OCI-LY1 (cell line): ENCODE results near the gene FOXJ2.
"Not testable (repeated sequence)": the region's sequence is repeated elsewhere in the genome, so short reads cannot be mapped to it uniquely, and the experiment has no call there.

ENCODE experiments used
- H2AFZ ChIP-seq: fragments of 200-600 bp; sonication (generic), shearing (Covaris generic); 2 replicates; pipeline ENCODE4 v1.6.0; 2014; ENCODE audit warnings: antibody characterized with exemption, mild to moderate bottlenecking, low read length
- H3F3A ChIP-seq: fragments of 200-600 bp; sonication (generic), shearing (Covaris generic); 2 replicates; pipeline ENCODE4 v1.6.0; 2014; ENCODE audit warnings: mild to moderate bottlenecking, antibody characterized with exemption, low read length, moderate library complexity; ENCODE audit not compliant: insufficient read depth
- H3K27ac ChIP-seq: fragments of 200-600 bp; sonication (generic); 2 replicates; pipeline ENCODE4 v1.5.1; 2014; ENCODE audit warnings: low read length, mixed run types, mild to moderate bottlenecking, low read depth; ENCODE audit not compliant: poor library complexity, severe bottlenecking
- H3K27me3 ChIP-seq: fragments of 200-600 bp; sonication (generic); 2 replicates; pipeline ENCODE4 v1.6.0; 2014; ENCODE audit warnings: antibody characterized with exemption, mild to moderate bottlenecking, low read length, moderate library complexity; ENCODE audit not compliant: insufficient read depth
- H3K36me3 ChIP-seq: fragments of 200-600 bp; sonication (generic); 2 replicates; pipeline ENCODE4 v1.6.1; 2014; ENCODE audit warnings: mild to moderate bottlenecking, antibody characterized with exemption, low read length, moderate library complexity, mixed read lengths; ENCODE audit not compliant: insufficient read depth
- H3K4me1 ChIP-seq: fragments of 200-600 bp; sonication (generic); 2 replicates; pipeline ENCODE4 v1.5.1; 2014; ENCODE audit warnings: mild to moderate bottlenecking, low read length, moderate library complexity; ENCODE audit not compliant: insufficient read depth, severe bottlenecking
- H3K4me2 ChIP-seq: fragments of 200-600 bp; sonication (generic), shearing (Covaris generic); 2 replicates; pipeline ENCODE4 v1.6.1; 2014; ENCODE audit warnings: low read length
- H3K4me3 ChIP-seq: fragments of 200-600 bp; sonication (generic); 2 replicates; pipeline ENCODE4 v1.5.1; 2014; ENCODE audit warnings: low read length, low read depth, mild to moderate bottlenecking, mixed read lengths; ENCODE audit not compliant: poor library complexity, severe bottlenecking
- H3K79me2 ChIP-seq: fragments of 200-600 bp; shearing (Covaris generic); 2 replicates; pipeline ENCODE4 v1.6.1; 2016; ENCODE audit warnings: mixed run types, low read length, mixed read lengths; ENCODE audit not compliant: insufficient read depth
- H3K9ac ChIP-seq: fragments of 200-600 bp; sonication (generic), shearing (Covaris generic); 2 replicates; pipeline ENCODE4 v1.6.1; 2014; ENCODE audit warnings: mild to moderate bottlenecking, low read length, mixed read lengths
- H3K9me2 ChIP-seq: fragments of 200-600 bp; sonication (generic), shearing (Covaris generic); 2 replicates; pipeline ENCODE4 v1.6.1; 2014; ENCODE audit warnings: low read depth, mild to moderate bottlenecking, low read length, mixed read lengths
- H3K9me3 ChIP-seq: fragments of 200-600 bp; shearing (Covaris generic); 2 replicates; pipeline ENCODE4 v1.6.1; 2014; ENCODE audit warnings: low read length, mixed read lengths
- H4K20me1 ChIP-seq: fragments of 200-600 bp; sonication (generic), shearing (Covaris generic); 2 replicates; pipeline ENCODE4 v1.6.0; 2016; ENCODE audit warnings: mild to moderate bottlenecking, low read length; ENCODE audit not compliant: insufficient read depth
- EZH2 ChIP-seq: fragments of 200-600 bp; sonication (generic), shearing (Covaris generic); IDR thresholded peaks from 2 replicates; pipeline ENCODE4 v1.8.0; 2017; ENCODE audit warnings: borderline replicate concordance, mixed run types, mild to moderate bottlenecking, antibody characterized with exemption, low read length, moderate library complexity, mixed read lengths
- TF ChIP-seq, protein P1 (sequence below): fragments of 200-600 bp; sonication (generic), shearing (Covaris generic); IDR thresholded peaks from 2 replicates; pipeline ENCODE4 v1.5.1; 2017; ENCODE audit warnings: mild to moderate bottlenecking, antibody characterized with exemption, low read length, moderate library complexity, mixed read lengths

FOXJ2 gene

DNA sequence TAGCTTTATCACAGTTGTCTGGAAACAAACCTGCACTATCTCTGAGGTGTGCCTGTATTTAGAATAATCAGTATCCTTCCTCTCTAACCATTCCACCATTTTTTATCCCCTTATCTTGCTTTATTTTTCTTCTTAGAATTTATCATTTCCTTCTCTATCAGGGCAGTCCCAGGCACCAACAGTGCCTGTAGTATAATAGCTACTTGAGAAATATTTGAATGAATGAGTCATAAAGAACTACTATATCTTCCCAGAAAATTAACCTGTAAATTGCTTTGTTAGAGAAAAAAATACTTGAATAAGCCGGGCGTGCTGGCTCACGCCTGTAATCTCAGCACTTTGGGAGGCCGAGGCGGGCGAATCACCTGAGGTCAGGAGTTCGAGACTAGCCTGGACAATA, 21.2 kb upstream of the FOXJ2 start:
- Histone ChIP-seq H3K9me3 (no peaks in the 10 kb centered on the region), H2AFZ (no peak overlapping the region), H3K9ac (no peak overlapping the region), H3K36me3 (no peaks in the 10 kb centered on the region), H3K4me3 (no peak overlapping the region), H3K27ac (no peak overlapping the region), H3K79me2 (no peaks in the 10 kb centered on the region), H3K27me3 (no peaks in the 10 kb centered on the region), H3K4me1 (no peaks in the 10 kb centered on the region), H4K20me1 (no peaks in the 10 kb centered on the region), H3K4me2 (no peak overlapping the region), H3F3A (no peaks in the 10 kb centered on the region), H3K9me2 (no peaks in the 10 kb centered on the region)
- TF ChIP-seq, protein P1, sequence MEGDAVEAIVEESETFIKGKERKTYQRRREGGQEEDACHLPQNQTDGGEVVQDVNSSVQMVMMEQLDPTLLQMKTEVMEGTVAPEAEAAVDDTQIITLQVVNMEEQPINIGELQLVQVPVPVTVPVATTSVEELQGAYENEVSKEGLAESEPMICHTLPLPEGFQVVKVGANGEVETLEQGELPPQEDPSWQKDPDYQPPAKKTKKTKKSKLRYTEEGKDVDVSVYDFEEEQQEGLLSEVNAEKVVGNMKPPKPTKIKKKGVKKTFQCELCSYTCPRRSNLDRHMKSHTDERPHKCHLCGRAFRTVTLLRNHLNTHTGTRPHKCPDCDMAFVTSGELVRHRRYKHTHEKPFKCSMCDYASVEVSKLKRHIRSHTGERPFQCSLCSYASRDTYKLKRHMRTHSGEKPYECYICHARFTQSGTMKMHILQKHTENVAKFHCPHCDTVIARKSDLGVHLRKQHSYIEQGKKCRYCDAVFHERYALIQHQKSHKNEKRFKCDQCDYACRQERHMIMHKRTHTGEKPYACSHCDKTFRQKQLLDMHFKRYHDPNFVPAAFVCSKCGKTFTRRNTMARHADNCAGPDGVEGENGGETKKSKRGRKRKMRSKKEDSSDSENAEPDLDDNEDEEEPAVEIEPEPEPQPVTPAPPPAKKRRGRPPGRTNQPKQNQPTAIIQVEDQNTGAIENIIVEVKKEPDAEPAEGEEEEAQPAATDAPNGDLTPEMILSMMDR = no peak
- TF ChIP-seq EZH2 = no peak

- no peak overlapping the region for H3K27ac ChIP-seq
- no peaks in the 10 kb centered on the region for H3K36me3 ChIP-seq
- TF ChIP-seq, protein P1 = no peak
- no peak for TF ChIP-seq EZH2
- no peaks in the 10 kb centered on the region for H3K9me3 ChIP-seq
- no peak overlapping the region for H3K9ac ChIP-seq
- no peak overlapping the region for H2AFZ ChIP-seq
- H3K4me1 ChIP-seq = no peaks in the 10 kb centered on the region
- H3K9me2 ChIP-seq = no peaks in the 10 kb centered on the region
- no peaks in the 10 kb centered on the region for H3F3A ChIP-seq
- H3K27me3 ChIP-seq = no peaks in the 10 kb centered on the region
- no peak overlapping the region for H3K4me2 ChIP-seq
- no peaks in the 10 kb centered on the region for H4K20me1 ChIP-seq
- H3K4me3 ChIP-seq = no peak overlapping the region
- H3K79me2 ChIP-seq = no peaks in the 10 kb centered on the region
Measured at GRCh38 chr12:8012651-8013309, 19.7 kb upstream of the FOXJ2 start.

GRCh38 chr12:8014836-8015235, 17.7 kb upstream of the FOXJ2 start:
- H3K9me3 ChIP-seq = no peaks in the 10 kb centered on the region
- no peaks in the 10 kb centered on the region for H3K4me1 ChIP-seq
- H3K4me3 ChIP-seq = no peak overlapping the region
- no peaks in the 10 kb centered on the region for H3K36me3 ChIP-seq
- H3K9ac ChIP-seq = no peak overlapping the region
- no peak overlapping the region for H3K27ac ChIP-seq
- no peaks in the 10 kb centered on the region for H3F3A ChIP-seq
- no peaks in the 10 kb centered on the region for H4K20me1 ChIP-seq
- no peaks in the 10 kb centered on the region for H3K79me2 ChIP-seq
- no peak overlapping the region for H2AFZ ChIP-seq
- TF ChIP-seq EZH2 = no peak
- TF ChIP-seq, protein P1 = no peak
- H3K27me3 ChIP-seq = no peaks in the 10 kb centered on the region
- no peaks in the 10 kb centered on the region for H3K9me2 ChIP-seq
- H3K4me2 ChIP-seq = no peak overlapping the region

GRCh38 chr12:8018213-8018612, 14.3 kb upstream of the FOXJ2 start:
- H3K36me3 ChIP-seq, H3F3A ChIP-seq, H3K9me2 ChIP-seq, H3K27ac ChIP-seq, H3K79me2 ChIP-seq, H3K4me1 ChIP-seq, H3K9me3 ChIP-seq, H3K9ac ChIP-seq, H4K20me1 ChIP-seq, H3K27me3 ChIP-seq, H2AFZ ChIP-seq, H3K4me3 ChIP-seq: not testable (repeated sequence)
- H3K4me2 ChIP-seq = peak overlapping the region; percentile 42; the same call in 1 of the 2 replicates
